Fibroblast of mammary gland (primary cell): ENCODE measurements around the gene GADD45B.

Source experiments
- DNase-seq: peaks from one replicate; pipeline ENCODE4 v3.0.0-alpha.2; 2010; ENCODE audit warnings: low read depth
- H3K4me3 ChIP-seq: 2 replicates; pipeline ENCODE4 v1.5.1; 2011; ENCODE audit warnings: low read depth, mild to moderate bottlenecking, low read length, moderate library complexity; ENCODE audit not compliant: control insufficient read depth
- CTCF ChIP-seq: conservative IDR thresholded peaks from 2 replicates; pipeline ENCODE4 v1.5.1; 2011; ENCODE audit warnings: low read depth, low read length, inconsistent platforms; ENCODE audit not compliant: control insufficient read depth, insufficient read depth

The GADD45B gene

DNA sequence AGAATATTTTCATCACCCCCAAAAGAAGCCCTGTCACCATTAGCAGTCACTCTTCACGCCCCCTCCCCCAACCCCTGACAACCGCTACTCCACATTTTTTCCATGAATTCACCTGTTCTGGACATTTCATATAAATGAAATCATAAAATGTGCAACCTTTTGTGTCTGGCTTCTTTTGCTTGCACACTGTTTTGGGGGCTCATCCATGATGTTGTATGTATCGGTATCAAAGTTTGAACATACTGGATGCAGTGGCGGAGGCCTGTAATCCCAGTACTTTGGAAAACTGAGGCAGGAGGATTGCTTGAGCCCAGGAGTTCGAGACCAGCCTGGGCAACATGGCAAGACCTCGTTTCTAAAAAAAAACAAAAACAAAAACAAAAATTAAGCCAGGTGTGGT is 7.2 kb downstream of the GADD45B start:
- H3K4me3 ChIP-seq, result no peak overlapping the region
- TF ChIP-seq CTCF, result no peak
- no peak for DNase-seq

DNA sequence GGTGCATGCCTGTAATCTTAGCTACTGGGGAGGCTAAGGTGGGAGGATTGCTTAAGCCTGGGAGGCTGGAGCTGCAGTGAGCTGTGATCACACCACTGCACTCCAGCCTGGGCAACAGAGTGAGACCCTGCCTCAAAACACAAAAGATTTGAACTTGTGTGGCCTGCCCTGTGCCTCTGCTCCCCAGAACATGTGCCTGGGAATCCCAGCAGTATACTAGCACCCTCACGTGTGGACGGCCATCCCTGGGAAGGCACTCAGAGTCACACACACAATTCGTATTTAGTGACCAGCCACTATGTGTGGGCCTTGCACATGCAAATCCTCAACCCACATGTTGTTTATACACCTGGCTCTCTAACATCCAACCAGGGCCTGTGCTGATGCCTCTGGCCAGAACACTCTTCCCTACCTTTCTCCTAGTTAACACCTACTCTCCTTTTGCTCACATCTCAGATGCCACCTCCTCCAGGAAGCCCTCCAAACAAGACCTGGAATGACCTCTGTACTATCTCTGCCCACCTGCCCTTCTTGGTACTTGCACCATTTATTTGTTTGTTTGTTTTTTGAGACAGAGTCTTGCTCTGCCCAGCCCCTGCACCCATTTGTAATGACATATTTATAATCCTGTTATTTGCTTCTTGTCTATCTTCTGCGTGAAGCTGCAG is 7.7 kb downstream of the GADD45B start:
- no peak for TF ChIP-seq CTCF
- no peak for DNase-seq
- H3K4me3 ChIP-seq, result no peak overlapping the region

GRCh38 chr19:2484178-2484937 is 8.4 kb downstream of the GADD45B start:
- no peak overlapping the region for H3K4me3 ChIP-seq
- no peak for DNase-seq
- TF ChIP-seq CTCF, result no peak

DNA sequence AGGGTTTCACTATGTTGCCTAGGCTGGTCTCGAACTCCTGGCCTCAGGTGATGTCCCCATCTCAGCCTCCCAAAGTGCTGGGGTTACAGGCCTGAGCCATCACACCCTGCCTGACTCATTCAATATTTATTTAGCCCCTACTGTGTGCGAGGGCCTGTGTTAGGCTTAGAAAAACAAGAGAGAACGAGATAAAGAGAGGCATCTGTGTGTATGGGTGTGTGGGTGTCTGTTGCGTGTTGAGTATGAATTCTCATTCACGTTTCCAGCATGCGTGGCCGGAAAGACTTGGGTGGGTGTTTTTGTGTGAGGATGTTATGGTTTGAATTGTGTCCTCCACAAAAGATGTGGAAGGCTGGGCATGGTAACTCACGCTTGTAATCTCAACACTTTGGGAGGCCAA is 9.5 kb downstream of the GADD45B start:
- TF ChIP-seq CTCF, result no peak
- H3K4me3 ChIP-seq, result no peak overlapping the region
- DNase-seq, result no peak

DNA sequence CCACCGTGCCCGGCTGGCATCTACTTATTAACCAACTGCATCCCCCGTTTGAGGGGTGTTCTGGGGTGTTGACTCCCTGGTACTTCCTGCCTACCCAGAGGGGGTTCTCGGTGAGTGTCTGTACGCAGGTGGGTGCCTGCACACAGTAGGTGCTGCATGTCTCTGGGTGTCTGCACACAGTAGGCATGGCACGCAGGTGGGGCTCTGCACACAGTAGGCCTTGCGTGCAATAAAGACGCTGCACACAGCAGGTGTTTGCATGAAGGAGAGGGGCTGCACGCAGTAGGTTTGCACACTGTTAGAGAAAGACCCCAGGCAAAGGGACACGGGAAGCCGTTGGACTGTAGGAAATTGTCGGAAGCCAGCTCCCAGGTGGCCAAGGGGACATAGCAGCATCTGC is 11.2 kb downstream of the GADD45B start:
- H3K4me3 ChIP-seq, result no peak overlapping the region
- DNase-seq, result no peak
- no peak for TF ChIP-seq CTCF

GRCh38 chr19:2487842-2488241 is 11.9 kb downstream of the GADD45B start:
- no peak for TF ChIP-seq CTCF
- no peak for DNase-seq
- no peak overlapping the region for H3K4me3 ChIP-seq
